GM23338 (cell line): Measurements from ENCODE around the gene ANKH. TPM values are rescaled to one million over a fixed set of nuclear protein-coding genes. Genes with fewer than 3 reads are reported as not detected.

ENCODE experiments used
- ATAC-seq: fragments of 200-7000 bp; cut with Tn5 transposase; 3 replicates; pipeline ENCODE4 v1.9.1; 2020
- DNase-seq: peaks from one replicate; pipeline ENCODE4 v3.0.0-alpha.2; 2015; ENCODE audit warnings: low spot score
- H2AFZ ChIP-seq: fragments of 200-600 bp; sonication (generic); 2 replicates; pipeline ENCODE4 v1.8.0; 2016; ENCODE audit warnings: antibody characterized with exemption, mild to moderate bottlenecking, moderate library complexity
- H3F3A ChIP-seq: fragments of 200-600 bp; sonication (generic); replicated peaks from 2 replicates; pipeline ENCODE4 v1.8.0; 2017; ENCODE audit warnings: antibody characterized with exemption, mixed run types, low read depth
- H3K27ac ChIP-seq: fragments of 200-600 bp; sonication (generic); 2 replicates; pipeline ENCODE4 v1.6.1; 2016; ENCODE audit warnings: low read depth
- H3K27me3 ChIP-seq: fragments of 200-600 bp; sonication (generic); 2 replicates; pipeline ENCODE4 v1.8.0; 2016; ENCODE audit warnings: mild to moderate bottlenecking, mixed run types, moderate library complexity; ENCODE audit not compliant: insufficient read depth
- H3K36me3 ChIP-seq: fragments of 200-600 bp; sonication (generic); 2 replicates; pipeline ENCODE4 v1.8.0; 2016; ENCODE audit warnings: mild to moderate bottlenecking; ENCODE audit not compliant: insufficient read depth
- H3K4me1 ChIP-seq: fragments of 200-600 bp; sonication (generic); 2 replicates; pipeline ENCODE4 v1.8.0; 2016; ENCODE audit warnings: mild to moderate bottlenecking, moderate library complexity; ENCODE audit not compliant: insufficient read depth
- H3K4me2 ChIP-seq: fragments of 200-600 bp; sonication (generic); 2 replicates; pipeline ENCODE4 v1.7.1; 2017; ENCODE audit warnings: mixed run types
- H3K4me3 ChIP-seq: fragments of 200-600 bp; sonication (generic); 2 replicates; pipeline ENCODE4 v1.6.1; 2016; ENCODE audit warnings: mixed run types
- H3K79me2 ChIP-seq: fragments of 200-600 bp; sonication (generic); replicated peaks from 2 replicates; pipeline ENCODE4 v1.8.0; 2017; ENCODE audit warnings: mild to moderate bottlenecking; ENCODE audit not compliant: insufficient read depth
- H3K9me2 ChIP-seq: fragments of 200-600 bp; sonication (generic); 2 replicates; pipeline ENCODE4 v1.8.0; 2017; ENCODE audit not compliant: insufficient read depth
- H4K20me1 ChIP-seq: fragments of 200-600 bp; sonication (generic); replicated peaks from 2 replicates; pipeline ENCODE4 v1.8.0; 2017; ENCODE audit warnings: mild to moderate bottlenecking; ENCODE audit not compliant: insufficient read depth
- H3K27ac Mint-ChIP-seq: 2 replicates; pipeline ENCODE4 v1.8.0; 2020; ENCODE audit warnings: inconsistent platforms, mild to moderate bottlenecking, moderate library complexity, mixed read lengths
- H3K27me3 Mint-ChIP-seq: 3 replicates; pipeline ENCODE4 v1.8.0; 2022; ENCODE audit warnings: low read depth, mild to moderate bottlenecking, moderate library complexity, mixed read lengths, inconsistent platforms; ENCODE audit not compliant: insufficient read depth, poor library complexity
- H3K36me3 Mint-ChIP-seq: 3 replicates; pipeline ENCODE4 v1.8.0; 2021; ENCODE audit warnings: low read depth, mild to moderate bottlenecking, inconsistent platforms, moderate library complexity, mixed read lengths
- H3K4me1 Mint-ChIP-seq: 3 replicates; pipeline ENCODE4 v1.8.0; 2020; ENCODE audit warnings: mild to moderate bottlenecking, inconsistent platforms, mixed read lengths
- H3K4me3 Mint-ChIP-seq: 3 replicates; pipeline ENCODE4 v1.8.0; 2021; ENCODE audit warnings: moderate library complexity, mild to moderate bottlenecking, inconsistent platforms, mixed read lengths
- H3K9me3 Mint-ChIP-seq: 3 replicates; pipeline ENCODE4 v1.8.0; 2020; ENCODE audit warnings: moderate library complexity, mild to moderate bottlenecking, inconsistent platforms, mixed read lengths
- EZH2 ChIP-seq: fragments of 200-600 bp; sonication (generic); IDR thresholded peaks from one replicate; pipeline ENCODE4 v1.8.0; 2017; ENCODE audit warnings: antibody characterized with exemption, mild to moderate bottlenecking, low read depth; ENCODE audit not compliant: unreplicated experiment
- NANOG ChIP-seq: IDR thresholded peaks from 2 replicates; pipeline ENCODE4 v1.6.1; 2016; ENCODE audit warnings: antibody characterized with exemption, borderline replicate concordance
- POLR2AphosphoS5 ChIP-seq: IDR thresholded peaks from 2 replicates; pipeline ENCODE4 v1.6.1; 2016; ENCODE audit warnings: antibody characterized with exemption, low read depth
- ZNF331 ChIP-seq: fragments of 250-450 bp; sonication (Bioruptor Pico); IDR thresholded peaks from 2 replicates; pipeline ENCODE4 v1.5.0; 2020; ENCODE audit warnings: low read depth, mild to moderate bottlenecking, moderate library complexity
- polyA plus RNA-seq: library from polyadenylated mRNA; unstranded; fragments of >200 nt; fragmentation: Nextera tagmentation; extraction: Ambion mirVana; gene quantifications from 2 replicates; pipeline ENCODE4 v1.2.1, GENCODE V29; 2016
- total RNA-seq: library from RNA; depleted of rRNA; stranded (reverse); fragments of >200 nt; shearing (Covaris generic); gene quantifications from 2 replicates; pipeline ENCODE4 v1.2.3, GENCODE V29; 2014
- TF ChIP-seq, protein P1 (sequence below): IDR thresholded peaks from one replicate; pipeline ENCODE4 v1.6.1; 2018; ENCODE audit warnings: antibody characterized with exemption; ENCODE audit not compliant: unreplicated experiment
- TF ChIP-seq, protein P2 (sequence below), 2 experiments: fragments of 200-600 bp in 1 of 2; sonication (generic) in 1 of 2; conservative IDR thresholded peaks; 2 replicates each; pipeline versions ENCODE4 v1.5.1 to v1.6.1; 2016 to 2017; ENCODE audit warnings: antibody characterized with exemption in 2 of 2, low read depth in 2 of 2, mild to moderate bottlenecking in 2 of 2, moderate library complexity in 1 of 2
- TF ChIP-seq, protein P3 (sequence below): fragments of 250-450 bp; sonication (Bioruptor Pico); IDR thresholded peaks from 2 replicates; pipeline ENCODE4 v1.5.0; 2020; ENCODE audit warnings: mild to moderate bottlenecking, moderate library complexity

The ANKH gene
- total and polyA plus RNA-seq, 2 experiments from 2014 or later = 5.0 to 6.1 TPM

DNA sequence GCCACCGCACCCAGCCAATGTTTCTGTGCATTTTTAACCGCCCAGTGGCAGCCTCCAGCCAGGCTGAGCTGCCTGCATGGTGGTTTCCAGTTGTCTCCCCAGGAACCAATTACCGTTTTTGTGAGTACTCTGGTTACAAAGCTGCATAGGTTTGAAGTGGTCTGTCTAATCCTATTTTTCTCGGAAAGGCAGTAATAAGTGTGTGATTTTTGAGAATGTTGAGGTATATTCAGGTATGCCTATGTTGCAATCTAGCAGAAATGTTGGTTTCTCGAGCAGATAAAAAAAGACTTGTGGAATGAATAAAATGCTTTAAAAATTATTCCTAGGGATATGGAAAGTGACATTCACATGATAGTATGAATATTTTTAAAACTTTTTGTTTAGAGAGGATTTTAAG lies 41.5 kb upstream of the ANKH start:
- no peaks in the 10 kb centered on the region for H4K20me1 ChIP-seq
- no peak for TF ChIP-seq POLR2AphosphoS5
- TF ChIP-seq, protein P1, sequence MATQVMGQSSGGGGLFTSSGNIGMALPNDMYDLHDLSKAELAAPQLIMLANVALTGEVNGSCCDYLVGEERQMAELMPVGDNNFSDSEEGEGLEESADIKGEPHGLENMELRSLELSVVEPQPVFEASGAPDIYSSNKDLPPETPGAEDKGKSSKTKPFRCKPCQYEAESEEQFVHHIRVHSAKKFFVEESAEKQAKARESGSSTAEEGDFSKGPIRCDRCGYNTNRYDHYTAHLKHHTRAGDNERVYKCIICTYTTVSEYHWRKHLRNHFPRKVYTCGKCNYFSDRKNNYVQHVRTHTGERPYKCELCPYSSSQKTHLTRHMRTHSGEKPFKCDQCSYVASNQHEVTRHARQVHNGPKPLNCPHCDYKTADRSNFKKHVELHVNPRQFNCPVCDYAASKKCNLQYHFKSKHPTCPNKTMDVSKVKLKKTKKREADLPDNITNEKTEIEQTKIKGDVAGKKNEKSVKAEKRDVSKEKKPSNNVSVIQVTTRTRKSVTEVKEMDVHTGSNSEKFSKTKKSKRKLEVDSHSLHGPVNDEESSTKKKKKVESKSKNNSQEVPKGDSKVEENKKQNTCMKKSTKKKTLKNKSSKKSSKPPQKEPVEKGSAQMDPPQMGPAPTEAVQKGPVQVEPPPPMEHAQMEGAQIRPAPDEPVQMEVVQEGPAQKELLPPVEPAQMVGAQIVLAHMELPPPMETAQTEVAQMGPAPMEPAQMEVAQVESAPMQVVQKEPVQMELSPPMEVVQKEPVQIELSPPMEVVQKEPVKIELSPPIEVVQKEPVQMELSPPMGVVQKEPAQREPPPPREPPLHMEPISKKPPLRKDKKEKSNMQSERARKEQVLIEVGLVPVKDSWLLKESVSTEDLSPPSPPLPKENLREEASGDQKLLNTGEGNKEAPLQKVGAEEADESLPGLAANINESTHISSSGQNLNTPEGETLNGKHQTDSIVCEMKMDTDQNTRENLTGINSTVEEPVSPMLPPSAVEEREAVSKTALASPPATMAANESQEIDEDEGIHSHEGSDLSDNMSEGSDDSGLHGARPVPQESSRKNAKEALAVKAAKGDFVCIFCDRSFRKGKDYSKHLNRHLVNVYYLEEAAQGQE = no peak
- no peak for TF ChIP-seq EZH2
- no peak for TF ChIP-seq NANOG
- TF ChIP-seq ZNF331 (CRISPR knock-in tag) = no peak
- TF ChIP-seq, protein P2, sequence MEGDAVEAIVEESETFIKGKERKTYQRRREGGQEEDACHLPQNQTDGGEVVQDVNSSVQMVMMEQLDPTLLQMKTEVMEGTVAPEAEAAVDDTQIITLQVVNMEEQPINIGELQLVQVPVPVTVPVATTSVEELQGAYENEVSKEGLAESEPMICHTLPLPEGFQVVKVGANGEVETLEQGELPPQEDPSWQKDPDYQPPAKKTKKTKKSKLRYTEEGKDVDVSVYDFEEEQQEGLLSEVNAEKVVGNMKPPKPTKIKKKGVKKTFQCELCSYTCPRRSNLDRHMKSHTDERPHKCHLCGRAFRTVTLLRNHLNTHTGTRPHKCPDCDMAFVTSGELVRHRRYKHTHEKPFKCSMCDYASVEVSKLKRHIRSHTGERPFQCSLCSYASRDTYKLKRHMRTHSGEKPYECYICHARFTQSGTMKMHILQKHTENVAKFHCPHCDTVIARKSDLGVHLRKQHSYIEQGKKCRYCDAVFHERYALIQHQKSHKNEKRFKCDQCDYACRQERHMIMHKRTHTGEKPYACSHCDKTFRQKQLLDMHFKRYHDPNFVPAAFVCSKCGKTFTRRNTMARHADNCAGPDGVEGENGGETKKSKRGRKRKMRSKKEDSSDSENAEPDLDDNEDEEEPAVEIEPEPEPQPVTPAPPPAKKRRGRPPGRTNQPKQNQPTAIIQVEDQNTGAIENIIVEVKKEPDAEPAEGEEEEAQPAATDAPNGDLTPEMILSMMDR (conservative IDR thresholded peaks at IDR 0.05; ENCODE audit: low read depth in 2 of 2) = no peak
- TF ChIP-seq, protein P3, sequence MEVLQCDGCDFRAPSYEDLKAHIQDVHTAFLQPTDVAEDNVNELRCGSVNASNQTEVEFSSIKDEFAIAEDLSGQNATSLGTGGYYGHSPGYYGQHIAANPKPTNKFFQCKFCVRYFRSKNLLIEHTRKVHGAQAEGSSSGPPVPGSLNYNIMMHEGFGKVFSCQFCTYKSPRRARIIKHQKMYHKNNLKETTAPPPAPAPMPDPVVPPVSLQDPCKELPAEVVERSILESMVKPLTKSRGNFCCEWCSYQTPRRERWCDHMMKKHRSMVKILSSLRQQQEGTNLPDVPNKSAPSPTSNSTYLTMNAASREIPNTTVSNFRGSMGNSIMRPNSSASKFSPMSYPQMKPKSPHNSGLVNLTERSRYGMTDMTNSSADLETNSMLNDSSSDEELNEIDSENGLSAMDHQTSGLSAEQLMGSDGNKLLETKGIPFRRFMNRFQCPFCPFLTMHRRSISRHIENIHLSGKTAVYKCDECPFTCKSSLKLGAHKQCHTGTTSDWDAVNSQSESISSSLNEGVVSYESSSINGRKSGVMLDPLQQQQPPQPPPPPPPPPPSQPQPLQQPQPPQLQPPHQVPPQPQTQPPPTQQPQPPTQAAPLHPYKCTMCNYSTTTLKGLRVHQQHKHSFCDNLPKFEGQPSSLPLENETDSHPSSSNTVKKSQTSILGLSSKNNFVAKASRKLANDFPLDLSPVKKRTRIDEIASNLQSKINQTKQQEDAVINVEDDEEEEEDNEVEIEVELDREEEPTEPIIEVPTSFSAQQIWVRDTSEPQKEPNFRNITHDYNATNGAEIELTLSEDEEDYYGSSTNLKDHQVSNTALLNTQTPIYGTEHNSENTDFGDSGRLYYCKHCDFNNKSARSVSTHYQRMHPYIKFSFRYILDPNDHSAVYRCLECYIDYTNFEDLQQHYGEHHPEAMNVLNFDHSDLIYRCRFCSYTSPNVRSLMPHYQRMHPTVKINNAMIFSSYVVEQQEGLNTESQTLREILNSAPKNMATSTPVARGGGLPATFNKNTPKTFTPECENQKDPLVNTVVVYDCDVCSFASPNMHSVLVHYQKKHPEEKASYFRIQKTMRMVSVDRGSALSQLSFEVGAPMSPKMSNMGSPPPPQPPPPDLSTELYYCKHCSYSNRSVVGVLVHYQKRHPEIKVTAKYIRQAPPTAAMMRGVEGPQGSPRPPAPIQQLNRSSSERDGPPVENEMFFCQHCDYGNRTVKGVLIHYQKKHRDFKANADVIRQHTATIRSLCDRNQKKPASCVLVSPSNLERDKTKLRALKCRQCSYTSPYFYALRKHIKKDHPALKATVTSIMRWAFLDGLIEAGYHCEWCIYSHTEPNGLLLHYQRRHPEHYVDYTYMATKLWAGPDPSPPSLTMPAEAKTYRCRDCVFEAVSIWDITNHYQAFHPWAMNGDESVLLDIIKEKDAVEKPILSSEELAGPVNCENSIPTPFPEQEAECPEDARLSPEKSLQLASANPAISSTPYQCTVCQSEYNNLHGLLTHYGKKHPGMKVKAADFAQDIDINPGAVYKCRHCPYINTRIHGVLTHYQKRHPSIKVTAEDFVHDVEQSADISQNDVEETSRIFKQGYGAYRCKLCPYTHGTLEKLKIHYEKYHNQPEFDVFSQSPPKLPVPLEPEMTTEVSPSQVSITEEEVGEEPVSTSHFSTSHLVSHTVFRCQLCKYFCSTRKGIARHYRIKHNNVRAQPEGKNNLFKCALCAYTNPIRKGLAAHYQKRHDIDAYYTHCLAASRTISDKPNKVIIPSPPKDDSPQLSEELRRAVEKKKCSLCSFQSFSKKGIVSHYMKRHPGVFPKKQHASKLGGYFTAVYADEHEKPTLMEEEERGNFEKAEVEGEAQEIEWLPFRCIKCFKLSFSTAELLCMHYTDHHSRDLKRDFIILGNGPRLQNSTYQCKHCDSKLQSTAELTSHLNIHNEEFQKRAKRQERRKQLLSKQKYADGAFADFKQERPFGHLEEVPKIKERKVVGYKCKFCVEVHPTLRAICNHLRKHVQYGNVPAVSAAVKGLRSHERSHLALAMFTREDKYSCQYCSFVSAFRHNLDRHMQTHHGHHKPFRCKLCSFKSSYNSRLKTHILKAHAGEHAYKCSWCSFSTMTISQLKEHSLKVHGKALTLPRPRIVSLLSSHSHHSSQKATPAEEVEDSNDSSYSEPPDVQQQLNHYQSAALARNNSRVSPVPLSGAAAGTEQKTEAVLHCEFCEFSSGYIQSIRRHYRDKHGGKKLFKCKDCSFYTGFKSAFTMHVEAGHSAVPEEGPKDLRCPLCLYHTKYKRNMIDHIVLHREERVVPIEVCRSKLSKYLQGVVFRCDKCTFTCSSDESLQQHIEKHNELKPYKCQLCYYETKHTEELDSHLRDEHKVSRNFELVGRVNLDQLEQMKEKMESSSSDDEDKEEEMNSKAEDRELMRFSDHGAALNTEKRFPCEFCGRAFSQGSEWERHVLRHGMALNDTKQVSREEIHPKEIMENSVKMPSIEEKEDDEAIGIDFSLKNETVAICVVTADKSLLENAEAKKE (CRISPR knock-in tag) = no peak
- H3K9me2 ChIP-seq = no peaks in the 10 kb centered on the region
- no peak overlapping the region for H3K4me3 ChIP-seq
- ATAC-seq (no peak), DNase-seq (no peak)
- Mint-ChIP-seq H3K36me3 (no peaks in the 10 kb centered on the region), H3K27ac (no peak overlapping the region), H3K27me3 (no peaks in the 10 kb centered on the region), H3K9me3 (no peaks in the 10 kb centered on the region), H3K4me1 (no peaks in the 10 kb centered on the region; the same call in 2 of the 3 replicates), H3K4me3 (no peak overlapping the region)
- H3F3A ChIP-seq = no peaks in the 10 kb centered on the region
- H3K36me3 ChIP-seq = no peaks in the 10 kb centered on the region
- H3K27ac ChIP-seq = no peak overlapping the region
- H3K27me3 ChIP-seq = no peaks in the 10 kb centered on the region
- no peak overlapping the region for H3K4me2 ChIP-seq
- no peaks in the 10 kb centered on the region for H3K4me1 ChIP-seq
- H2AFZ ChIP-seq = peak overlapping the region; percentile 59; the same call in 1 of the 2 replicates
- no peaks in the 10 kb centered on the region for H3K79me2 ChIP-seq
